Measurements from ENCODE around the gene SNCAIP. TPM values are rescaled to one million over a fixed set of nuclear protein-coding genes. Genes with fewer than 3 reads are reported as not detected.

SNCAIP gene
- total RNA-seq, 4 donors from 2014 or later: 0.83 to 4.2 (median 2.9) TPM

DNA sequence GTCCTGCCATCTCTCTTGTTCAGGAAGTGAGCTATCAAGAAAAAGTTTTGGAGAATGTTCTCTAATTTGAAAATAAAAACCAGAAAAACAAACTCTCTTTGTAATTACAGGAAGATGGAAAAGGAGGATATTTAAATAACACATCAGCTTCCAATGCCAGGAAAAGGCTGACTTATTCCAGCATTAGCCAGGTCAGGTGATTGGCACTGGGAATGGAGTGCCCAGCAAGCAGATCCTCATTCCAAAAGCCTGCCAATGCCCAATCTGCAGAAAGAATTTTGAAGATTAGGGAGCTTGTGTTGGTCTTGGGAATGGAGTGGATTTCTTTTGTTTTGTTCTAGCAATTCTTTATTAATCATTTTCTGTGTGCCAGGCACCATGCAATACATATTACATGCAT is 196.6 kb downstream of the SNCAIP start:
- intact Hi-C loops (cut with DNase I): no loop called here
- H3K27ac ChIP-seq (replicated peaks in 1 of 4): no peak overlapping the region
- TF ChIP-seq POLR2AphosphoS5 (IDR thresholded peaks at IDR 0.05) (no peak), EP300 (IDR thresholded peaks at IDR 0.05) (no peak), POLR2A (IDR thresholded peaks at IDR 0.05; ENCODE audit: low read depth) (no peak)
- TF ChIP-seq, protein P1, sequence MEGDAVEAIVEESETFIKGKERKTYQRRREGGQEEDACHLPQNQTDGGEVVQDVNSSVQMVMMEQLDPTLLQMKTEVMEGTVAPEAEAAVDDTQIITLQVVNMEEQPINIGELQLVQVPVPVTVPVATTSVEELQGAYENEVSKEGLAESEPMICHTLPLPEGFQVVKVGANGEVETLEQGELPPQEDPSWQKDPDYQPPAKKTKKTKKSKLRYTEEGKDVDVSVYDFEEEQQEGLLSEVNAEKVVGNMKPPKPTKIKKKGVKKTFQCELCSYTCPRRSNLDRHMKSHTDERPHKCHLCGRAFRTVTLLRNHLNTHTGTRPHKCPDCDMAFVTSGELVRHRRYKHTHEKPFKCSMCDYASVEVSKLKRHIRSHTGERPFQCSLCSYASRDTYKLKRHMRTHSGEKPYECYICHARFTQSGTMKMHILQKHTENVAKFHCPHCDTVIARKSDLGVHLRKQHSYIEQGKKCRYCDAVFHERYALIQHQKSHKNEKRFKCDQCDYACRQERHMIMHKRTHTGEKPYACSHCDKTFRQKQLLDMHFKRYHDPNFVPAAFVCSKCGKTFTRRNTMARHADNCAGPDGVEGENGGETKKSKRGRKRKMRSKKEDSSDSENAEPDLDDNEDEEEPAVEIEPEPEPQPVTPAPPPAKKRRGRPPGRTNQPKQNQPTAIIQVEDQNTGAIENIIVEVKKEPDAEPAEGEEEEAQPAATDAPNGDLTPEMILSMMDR (IDR thresholded peaks at IDR 0.05): no peak

More for the DNA sequence above, 196.6 kb downstream of the SNCAIP start:
- Histone ChIP-seq H3K9me3 (no peaks in the 10 kb centered on the region), H3K4me1 (peaks cover 0 to 3% (median 0%) of the 10 kb centered on the region in 4 donors), H3K36me3 (no peaks in the 10 kb centered on the region), H3K4me3 (no peak overlapping the region), H3K27me3 (no peaks in the 10 kb centered on the region)
- DNase-seq (ENCODE audit: extremely low spot score): no peak

Other genes starting within 250 kb of the SNCAIP start
- gene LOX, start 234.0 kb upstream of the SNCAIP start, total RNA-seq: 10 to 100 TPM in 2 of 4 donors, 1 to 10 TPM in 2; 6.6 to 15.2 (median 12.2) TPM
- 1 to 10 TPM in 1 of 4 donors, under 1 TPM in 2, not detected in 1; 0.33 to 1.8 (median 0.71) TPM for gene ZNF474, start 182.7 kb upstream of the SNCAIP start, total RNA-seq